H9 (cell line): ENCODE measurements around the gene GALT. TPM values are rescaled to one million over a fixed set of nuclear protein-coding genes. Genes with fewer than 3 reads are reported as not detected.

ENCODE experiments used
- DNase-seq: peaks from one replicate; pipeline ENCODE4 v3.0.0-alpha.2; 2017
- H2AFZ ChIP-seq: one replicate; pipeline ENCODE4 v1.6.1; 2013; ENCODE audit warnings: mild to moderate bottlenecking, low read length, control low read depth, moderate library complexity
- H2AK5ac ChIP-seq: 2 replicates; pipeline ENCODE4 v1.6.1; 2013; ENCODE audit warnings: low read length, control low read depth, mixed read lengths; ENCODE audit not compliant: insufficient read length
- H2BK120ac ChIP-seq: one replicate; pipeline ENCODE4 v1.6.1; 2013; ENCODE audit warnings: low read depth, mild to moderate bottlenecking, low read length, control low read depth, inconsistent platforms; ENCODE audit not compliant: poor library complexity, severe bottlenecking
- H2BK12ac ChIP-seq: 2 replicates; pipeline ENCODE4 v1.6.1; 2013; ENCODE audit warnings: low read length, control low read depth, mixed read lengths, low read depth; ENCODE audit not compliant: insufficient read length
- H2BK15ac ChIP-seq: 2 replicates; pipeline ENCODE4 v1.6.1; 2013; ENCODE audit warnings: low read depth, low read length, control low read depth
- H2BK20ac ChIP-seq: one replicate; pipeline ENCODE4 v1.6.1; 2013; ENCODE audit warnings: low read depth, mild to moderate bottlenecking, low read length, control low read depth, inconsistent platforms; ENCODE audit not compliant: poor library complexity, severe bottlenecking
- H2BK5ac ChIP-seq: 2 replicates; pipeline ENCODE4 v1.6.1; 2013; ENCODE audit warnings: low read length, control low read depth, mixed read lengths; ENCODE audit not compliant: insufficient read length
- H3K14ac ChIP-seq: 2 replicates; pipeline ENCODE4 v1.6.1; 2013; ENCODE audit warnings: low read length, control low read depth; ENCODE audit not compliant: insufficient read depth
- H3K18ac ChIP-seq: 2 replicates; pipeline ENCODE4 v1.6.1; 2013; ENCODE audit warnings: low read depth, mild to moderate bottlenecking, mixed read lengths, low read length, control low read depth; ENCODE audit not compliant: insufficient read length
- H3K23ac ChIP-seq: 2 replicates; pipeline ENCODE4 v1.6.1; 2013; ENCODE audit warnings: low read length, control low read depth, mixed read lengths, low read depth; ENCODE audit not compliant: insufficient read length
- H3K23me2 ChIP-seq: 2 replicates; pipeline ENCODE4 v1.6.1; 2013; ENCODE audit warnings: low read depth, mild to moderate bottlenecking, mixed read lengths, low read length, control low read depth; ENCODE audit not compliant: insufficient read length, poor library complexity, severe bottlenecking
- H3K27ac ChIP-seq: 2 replicates; pipeline ENCODE4 v1.5.1; 2013; ENCODE audit warnings: low read length, control low read depth, mixed read lengths, low read depth; ENCODE audit not compliant: insufficient read length
- H3K27me3 ChIP-seq: 2 replicates; pipeline ENCODE4 v1.6.1; 2013; ENCODE audit warnings: low read length, control low read depth, inconsistent platforms; ENCODE audit not compliant: insufficient read depth
- H3K4ac ChIP-seq: 2 replicates; pipeline ENCODE4 v1.6.1; 2013; ENCODE audit warnings: low read depth, mild to moderate bottlenecking, control low read depth, inconsistent platforms, low read length, moderate library complexity
- H3K4me1 ChIP-seq: 2 replicates; pipeline ENCODE4 v1.6.1; 2013; ENCODE audit warnings: low read length, control low read depth, inconsistent platforms; ENCODE audit not compliant: insufficient read depth
- H3K4me2 ChIP-seq: 2 replicates; pipeline ENCODE4 v1.6.1; 2013; ENCODE audit warnings: low read length, control low read depth, mixed read lengths; ENCODE audit not compliant: insufficient read length, insufficient read depth
- H3K56ac ChIP-seq: 2 replicates; pipeline ENCODE4 v1.6.1; 2013; ENCODE audit warnings: low read depth, mild to moderate bottlenecking, mixed read lengths, low read length, control low read depth; ENCODE audit not compliant: insufficient read length
- H3K79me1 ChIP-seq: 2 replicates; pipeline ENCODE4 v1.6.1; 2013; ENCODE audit warnings: low read depth, mild to moderate bottlenecking, moderate library complexity, low read length, control low read depth, inconsistent platforms; ENCODE audit not compliant: insufficient read depth, poor library complexity, severe bottlenecking
- H3K79me2 ChIP-seq: 2 replicates; pipeline ENCODE4 v1.6.1; 2013; ENCODE audit warnings: low read length, control low read depth, inconsistent platforms; ENCODE audit not compliant: insufficient read depth
- H3K9ac ChIP-seq: 2 replicates; pipeline ENCODE4 v1.6.1; 2013; ENCODE audit warnings: low read length, control low read depth, mixed read lengths; ENCODE audit not compliant: insufficient read length; ENCODE audit errors: extremely low read depth
- H3K9me3 ChIP-seq: one replicate; pipeline ENCODE4 v1.6.1; 2013; ENCODE audit warnings: low read depth, low read length, inconsistent platforms; ENCODE audit not compliant: control insufficient read depth
- H3T11ph ChIP-seq: one replicate; pipeline ENCODE4 v1.6.1; 2013; ENCODE audit warnings: mild to moderate bottlenecking, low read length, control low read depth, inconsistent platforms
- H4K20me1 ChIP-seq: one replicate; pipeline ENCODE4 v1.6.1; 2013; ENCODE audit not compliant: control insufficient read depth, insufficient read length, insufficient read depth
- H4K5ac ChIP-seq: 2 replicates; pipeline ENCODE4 v1.6.1; 2013; ENCODE audit warnings: low read depth, mild to moderate bottlenecking, mixed read lengths, low read length, control low read depth; ENCODE audit not compliant: insufficient read length
- H4K8ac ChIP-seq: replicated peaks from 2 replicates; pipeline ENCODE4 v1.6.1; 2013; ENCODE audit warnings: low read length, control low read depth, mixed read lengths, low read depth; ENCODE audit not compliant: insufficient read length
- H4K91ac ChIP-seq: 2 replicates; pipeline ENCODE4 v1.6.1; 2013; ENCODE audit warnings: low read depth, mild to moderate bottlenecking, moderate library complexity, mixed read lengths, low read length, control low read depth; ENCODE audit not compliant: insufficient read length
- H3K27ac Mint-ChIP-seq, 3 experiments: 2 replicates in 2 of 3; 3 replicates in 1 of 3; pipeline ENCODE4 v1.8.0; 2020 to 2021; ENCODE audit warnings: mixed read lengths in 3 of 3, mild to moderate bottlenecking in 1 of 3, moderate library complexity in 1 of 3
- H3K27me3 Mint-ChIP-seq: 2 replicates; pipeline ENCODE4 v1.8.0; 2021; ENCODE audit warnings: low read depth, mild to moderate bottlenecking, moderate library complexity, mixed read lengths
- H3K36me3 Mint-ChIP-seq, 3 experiments: 2 replicates in 2 of 3; 3 replicates in 1 of 3; pipeline ENCODE4 v1.8.0; 2020 to 2021; ENCODE audit warnings: low read depth in 3 of 3, mixed read lengths in 3 of 3; ENCODE audit not compliant: insufficient read depth in 1 of 3
- H3K4me1 Mint-ChIP-seq, 2 experiments: 2 replicates each; pipeline ENCODE4 v1.8.0; 2020; ENCODE audit warnings: mixed read lengths in 2 of 2
- H3K4me3 Mint-ChIP-seq, 2 experiments: 2 replicates in 1 of 2; 3 replicates in 1 of 2; pipeline ENCODE4 v1.8.0; 2020 to 2021; ENCODE audit warnings: mild to moderate bottlenecking in 2 of 2, mixed read lengths in 2 of 2, moderate library complexity in 1 of 2
- H3K9me3 Mint-ChIP-seq, 2 experiments: 2 replicates in 1 of 2; 3 replicates in 1 of 2; pipeline ENCODE4 v1.8.0; 2020; ENCODE audit warnings: mild to moderate bottlenecking in 2 of 2, mixed read lengths in 2 of 2, moderate library complexity in 1 of 2
- WGBS: extraction: QIAGEN DNeasy Blood & Tissue Kit; methylation state at CpG from one replicate; pipeline ENCODE4 v1.1.7; 2013; ENCODE audit warnings: missing lambda C conversion rate, low lambda C conversion rate, mixed read lengths; ENCODE audit not compliant: insufficient read length; ENCODE audit errors: extremely low coverage; 5-methylcytosine and 5-hydroxymethylcytosine counted together
- total RNA-seq: library from RNA; stranded (reverse); gene quantifications from 2 replicates; pipeline ENCODE4 v1.2.1, GENCODE V29; 2021
- TF ChIP-seq, protein P1 (sequence below): fragments of 200-600 bp; sonication (generic); conservative IDR thresholded peaks from 3 replicates; pipeline ENCODE4 v1.8.0; 2021; ENCODE audit warnings: antibody characterized with exemption, mild to moderate bottlenecking

GALT gene
- total RNA-seq, 1 experiment from 2014 or later = 41.5 TPM

DNA sequence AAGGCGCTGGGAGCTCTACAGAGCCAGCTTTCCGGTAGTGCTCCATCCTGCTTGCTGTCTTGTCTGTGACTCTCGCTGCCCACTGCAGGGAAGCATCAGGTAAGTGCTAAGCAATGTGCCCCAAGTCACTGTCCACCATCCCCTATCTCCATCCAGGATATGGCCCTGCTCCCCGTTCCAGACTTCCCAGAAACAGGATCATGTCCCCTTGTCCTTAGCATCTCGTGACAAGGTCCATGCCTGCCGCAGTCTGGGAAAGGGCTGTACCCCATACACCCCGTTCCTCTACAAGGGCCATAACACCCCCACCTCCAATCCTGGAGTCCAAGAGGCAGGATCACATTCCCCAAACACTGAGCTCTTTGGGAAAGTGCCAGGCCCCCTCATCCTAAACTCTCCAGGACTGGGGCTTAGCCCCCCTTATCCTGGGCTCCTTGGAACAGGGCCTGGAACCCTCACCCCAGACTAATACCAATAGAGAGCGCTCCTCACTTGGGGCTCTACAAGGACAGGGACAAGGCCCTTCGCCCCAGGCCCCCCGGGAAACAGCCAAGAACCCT, 35.1 kb upstream of the GALT start:
- no peak overlapping the region for H2BK15ac ChIP-seq
- no peak overlapping the region for H2BK20ac ChIP-seq
- Mint-ChIP-seq H3K9me3 (no peaks in the 10 kb centered on the region), H3K27ac (peak overlapping the region in 2 of 3 experiments; percentile 92 to 96; a peak in 4 of 7 replicates), H3K36me3 (0 out of 7 replicates have a peak, but pooled peaks cover 0 to 1% (median 0%) of the 10 kb centered on the region in 3 experiments), H3K4me3 (peak overlapping the region; percentile 88 to 95), H3K4me1 (peaks cover 7 to 20% of the 10 kb centered on the region in 2 experiments), H3K27me3 (peaks cover 2% of the 10 kb centered on the region; the same call in 1 of the 2 replicates)
- H3K23me2 ChIP-seq = peaks cover 14% of the 10 kb centered on the region
- no peak overlapping the region for H3K56ac ChIP-seq
- H2BK5ac ChIP-seq = no peak overlapping the region
- no peaks in the 10 kb centered on the region for H4K20me1 ChIP-seq
- H2BK12ac ChIP-seq = no peak overlapping the region
- no peak overlapping the region for H3T11ph ChIP-seq
- H2AFZ ChIP-seq = no peak overlapping the region
- H3K79me1 ChIP-seq = no peaks in the 10 kb centered on the region
- H4K91ac ChIP-seq = no peak overlapping the region
- H3K18ac ChIP-seq = peak overlapping the region; percentile 61
- TF ChIP-seq, protein P1, sequence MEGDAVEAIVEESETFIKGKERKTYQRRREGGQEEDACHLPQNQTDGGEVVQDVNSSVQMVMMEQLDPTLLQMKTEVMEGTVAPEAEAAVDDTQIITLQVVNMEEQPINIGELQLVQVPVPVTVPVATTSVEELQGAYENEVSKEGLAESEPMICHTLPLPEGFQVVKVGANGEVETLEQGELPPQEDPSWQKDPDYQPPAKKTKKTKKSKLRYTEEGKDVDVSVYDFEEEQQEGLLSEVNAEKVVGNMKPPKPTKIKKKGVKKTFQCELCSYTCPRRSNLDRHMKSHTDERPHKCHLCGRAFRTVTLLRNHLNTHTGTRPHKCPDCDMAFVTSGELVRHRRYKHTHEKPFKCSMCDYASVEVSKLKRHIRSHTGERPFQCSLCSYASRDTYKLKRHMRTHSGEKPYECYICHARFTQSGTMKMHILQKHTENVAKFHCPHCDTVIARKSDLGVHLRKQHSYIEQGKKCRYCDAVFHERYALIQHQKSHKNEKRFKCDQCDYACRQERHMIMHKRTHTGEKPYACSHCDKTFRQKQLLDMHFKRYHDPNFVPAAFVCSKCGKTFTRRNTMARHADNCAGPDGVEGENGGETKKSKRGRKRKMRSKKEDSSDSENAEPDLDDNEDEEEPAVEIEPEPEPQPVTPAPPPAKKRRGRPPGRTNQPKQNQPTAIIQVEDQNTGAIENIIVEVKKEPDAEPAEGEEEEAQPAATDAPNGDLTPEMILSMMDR = no peak
- peak; percentile 30 for DNase-seq
- H4K8ac ChIP-seq = no peak overlapping the region
- no peaks in the 10 kb centered on the region for H3K9me3 ChIP-seq
- peak overlapping the region; percentile 92; the same call in 1 of the 2 replicates for H3K14ac ChIP-seq
- no peaks in the 10 kb centered on the region for H3K79me2 ChIP-seq
- no peak overlapping the region for H3K27ac ChIP-seq
- no peaks in the 10 kb centered on the region; the same call in 1 of the 2 replicates for H3K4me1 ChIP-seq
- peak overlapping the region; percentile 61 for H3K9ac ChIP-seq
- H2BK120ac ChIP-seq = no peak overlapping the region
- no peak overlapping the region for H2AK5ac ChIP-seq
- no peak overlapping the region for H3K4ac ChIP-seq
- H4K5ac ChIP-seq = no peak overlapping the region
- H3K23ac ChIP-seq = no peak overlapping the region
- H3K4me2 ChIP-seq = peak overlapping the region; percentile 86
- H3K27me3 ChIP-seq = no peaks in the 10 kb centered on the region
- no CpG with 5 or more reads among the region's 10 CpGs for WGBS
